ENCODE measurements around the gene WNK2. TPM values are rescaled to one million over a fixed set of nuclear protein-coding genes. Genes with fewer than 3 reads are reported as not detected.

Gene WNK2
- total and polyA plus RNA-seq, 9 donors, result 7.4 to 20.7 (median 14.9) TPM

DNA sequence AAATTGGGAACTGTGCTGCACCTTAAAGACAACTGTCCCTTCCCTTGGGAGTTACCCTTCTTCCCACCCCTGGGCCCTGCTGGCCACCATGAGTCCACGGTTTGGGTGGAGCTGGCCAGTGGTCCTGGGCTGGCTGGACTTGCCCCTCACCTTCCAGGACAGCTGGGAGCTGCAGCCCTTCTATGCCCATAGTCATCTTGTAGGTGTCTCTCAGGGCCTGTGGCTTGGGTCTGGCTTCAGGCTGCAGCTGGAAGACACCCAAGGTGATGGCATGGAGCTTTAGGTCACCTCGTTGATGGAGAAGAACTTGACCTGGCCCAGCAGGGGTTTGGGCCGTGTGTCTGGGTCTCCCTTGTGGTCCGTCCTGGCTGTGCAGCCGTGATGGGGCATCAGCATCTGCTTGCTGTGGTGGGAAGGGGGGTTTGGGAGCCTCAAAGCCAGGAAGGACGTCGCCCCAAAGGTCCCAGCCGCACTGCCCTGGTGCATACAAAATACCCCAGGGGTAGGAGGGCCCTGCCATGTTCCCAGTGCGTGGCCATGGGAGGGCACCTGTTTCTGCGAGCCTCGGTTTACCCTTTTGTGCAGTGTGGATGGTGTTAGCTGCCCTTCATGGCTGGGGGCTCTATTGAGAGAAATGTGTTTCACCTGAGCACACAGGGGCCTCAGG lies 8.9 kb downstream of the WNK2 start:
- H3K27me3 ChIP-seq (ENCODE audit: control insufficient read depth, insufficient read depth, low read length), result peaks cover 6% of the 10 kb centered on the region
- no peak overlapping the region for H3K4me3 ChIP-seq (ENCODE audit: low read length)
- H3K9me3 ChIP-seq (replicated peaks; ENCODE audit: control insufficient read depth, low read depth, low read length), result peaks cover 2% of the 10 kb centered on the region
- no peak for DNase-seq
- WGBS (ENCODE audit: insufficient coverage), result 81% methylated on average over 6 of the region's 11 CpGs
- H3K36me3 ChIP-seq (ENCODE audit: control insufficient read depth, insufficient read depth, low read length), result no peaks in the 10 kb centered on the region
- H3K27ac ChIP-seq (ENCODE audit: low read length), result no peak overlapping the region
- H3K4me1 ChIP-seq (ENCODE audit: control insufficient read depth, insufficient read depth, low read length), result peaks cover 25% of the 10 kb centered on the region

DNA sequence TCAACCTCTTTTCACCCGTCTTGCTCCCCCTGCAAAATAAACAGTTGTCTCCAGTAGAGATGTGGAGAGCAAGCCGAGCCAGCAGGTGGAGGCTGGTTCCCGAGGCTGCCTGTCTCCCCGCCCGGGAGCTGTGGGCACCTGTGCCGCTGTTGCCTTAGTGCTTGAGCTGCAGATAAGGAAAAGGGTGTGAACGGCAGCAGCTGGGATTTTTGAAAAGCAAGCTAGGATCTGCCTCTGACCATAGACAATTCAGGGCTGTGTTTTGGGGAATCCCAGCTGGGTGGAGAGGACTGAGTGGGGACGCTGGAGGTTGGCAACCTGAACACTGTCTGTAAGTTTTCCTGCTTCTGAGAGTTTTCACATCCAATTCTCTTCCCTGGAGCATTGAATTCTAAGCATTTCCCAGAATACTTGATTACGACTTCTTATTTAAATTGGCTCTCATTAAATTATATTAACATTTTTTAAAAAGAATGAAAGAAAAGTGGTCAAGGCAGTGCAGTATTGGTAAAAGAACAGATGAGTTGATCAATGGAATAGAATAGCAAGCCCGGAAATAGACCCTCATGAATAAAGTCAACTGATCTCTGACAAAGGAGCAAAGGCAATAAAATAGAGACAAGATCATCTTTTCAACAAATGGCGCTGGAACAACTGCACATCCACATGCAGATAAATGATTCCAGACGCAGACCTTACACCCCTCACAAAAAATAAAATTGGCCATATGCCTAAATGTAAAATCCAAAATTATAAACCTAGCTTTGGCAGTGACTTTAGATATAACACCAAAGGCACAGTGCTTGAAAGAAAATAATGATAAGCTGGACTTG lies 9.7 kb downstream of the WNK2 start:
- WGBS (ENCODE audit: insufficient coverage), result 34% methylated on average over 9 of the region's 12 CpGs
- H3K27ac ChIP-seq (ENCODE audit: low read length), result peak overlapping the region; percentile 65
- peak; percentile 81 for DNase-seq
- no peaks in the 10 kb centered on the region for H3K36me3 ChIP-seq (ENCODE audit: control insufficient read depth, insufficient read depth, low read length)
- H3K4me1 ChIP-seq (ENCODE audit: control insufficient read depth, insufficient read depth, low read length), result peaks cover 30% of the 10 kb centered on the region
- peaks cover 6% of the 10 kb centered on the region for H3K27me3 ChIP-seq (ENCODE audit: control insufficient read depth, insufficient read depth, low read length)
- H3K4me3 ChIP-seq (ENCODE audit: low read length), result no peak overlapping the region
- peaks cover 2% of the 10 kb centered on the region for H3K9me3 ChIP-seq (replicated peaks; ENCODE audit: control insufficient read depth, low read depth, low read length)

DNA sequence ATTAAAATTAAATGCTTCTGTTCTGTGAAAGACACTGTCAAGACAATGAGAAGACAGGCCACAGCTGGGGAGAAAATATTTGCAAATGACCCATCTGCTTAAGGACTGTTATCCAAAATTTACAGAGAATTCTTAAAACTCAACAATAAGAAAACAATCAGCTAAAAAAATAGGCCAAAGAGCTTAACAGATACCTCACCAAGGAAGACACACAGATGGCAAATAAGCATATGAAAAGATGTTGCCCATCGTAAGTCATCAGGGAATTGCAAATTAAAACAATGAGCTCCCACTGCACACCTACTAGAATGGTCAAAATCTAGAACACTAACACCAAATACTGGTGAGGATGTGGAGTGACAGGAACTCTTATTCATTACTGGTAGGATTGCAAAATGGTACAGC lies 10.3 kb downstream of the WNK2 start:
- WGBS (ENCODE audit: insufficient coverage), result no CpG with 5 or more reads among the region's 1 CpG
- no peaks in the 10 kb centered on the region for H3K36me3 ChIP-seq (ENCODE audit: control insufficient read depth, insufficient read depth, low read length)
- H3K27me3 ChIP-seq (ENCODE audit: control insufficient read depth, insufficient read depth, low read length), result peaks cover 4% of the 10 kb centered on the region
- no peak overlapping the region for H3K4me3 ChIP-seq (ENCODE audit: low read length)
- H3K4me1 ChIP-seq (ENCODE audit: control insufficient read depth, insufficient read depth, low read length), result peaks cover 29% of the 10 kb centered on the region
- H3K9me3 ChIP-seq (replicated peaks; ENCODE audit: control insufficient read depth, low read depth, low read length), result peaks cover 2% of the 10 kb centered on the region
- H3K27ac ChIP-seq (ENCODE audit: low read length), result no peak overlapping the region
- peak; percentile 76 for DNase-seq

DNA sequence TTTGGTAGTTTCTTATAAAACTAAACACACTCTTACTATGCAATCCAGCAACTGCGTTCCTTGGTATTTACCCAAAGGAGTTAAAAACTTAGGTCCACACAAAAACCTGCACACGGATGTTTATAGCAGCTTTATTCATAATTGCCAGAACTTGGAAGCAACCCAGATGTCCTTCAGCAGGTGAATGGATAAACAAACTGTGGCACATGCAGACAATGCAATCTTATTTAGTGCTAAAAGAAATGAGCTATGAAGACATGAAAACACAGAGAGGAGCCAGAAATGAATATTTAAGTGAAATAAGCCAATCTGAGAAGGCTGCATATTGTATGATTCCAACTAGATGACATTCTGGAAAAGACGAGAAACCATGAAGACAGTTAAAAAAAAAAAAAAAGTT lies 10.7 kb downstream of the WNK2 start:
- peaks cover 4% of the 10 kb centered on the region for H3K27me3 ChIP-seq (ENCODE audit: control insufficient read depth, insufficient read depth, low read length)
- H3K9me3 ChIP-seq (replicated peaks; ENCODE audit: control insufficient read depth, low read depth, low read length), result peaks cover 2% of the 10 kb centered on the region
- no peak for DNase-seq
- no peak overlapping the region for H3K4me3 ChIP-seq (ENCODE audit: low read length)
- H3K4me1 ChIP-seq (ENCODE audit: control insufficient read depth, insufficient read depth, low read length), result peaks cover 29% of the 10 kb centered on the region
- H3K27ac ChIP-seq (ENCODE audit: low read length), result no peak overlapping the region
- WGBS (ENCODE audit: insufficient coverage), result 14% methylated on average over 1 of the region's 3 CpGs
- H3K36me3 ChIP-seq (ENCODE audit: control insufficient read depth, insufficient read depth, low read length), result no peaks in the 10 kb centered on the region

DNA sequence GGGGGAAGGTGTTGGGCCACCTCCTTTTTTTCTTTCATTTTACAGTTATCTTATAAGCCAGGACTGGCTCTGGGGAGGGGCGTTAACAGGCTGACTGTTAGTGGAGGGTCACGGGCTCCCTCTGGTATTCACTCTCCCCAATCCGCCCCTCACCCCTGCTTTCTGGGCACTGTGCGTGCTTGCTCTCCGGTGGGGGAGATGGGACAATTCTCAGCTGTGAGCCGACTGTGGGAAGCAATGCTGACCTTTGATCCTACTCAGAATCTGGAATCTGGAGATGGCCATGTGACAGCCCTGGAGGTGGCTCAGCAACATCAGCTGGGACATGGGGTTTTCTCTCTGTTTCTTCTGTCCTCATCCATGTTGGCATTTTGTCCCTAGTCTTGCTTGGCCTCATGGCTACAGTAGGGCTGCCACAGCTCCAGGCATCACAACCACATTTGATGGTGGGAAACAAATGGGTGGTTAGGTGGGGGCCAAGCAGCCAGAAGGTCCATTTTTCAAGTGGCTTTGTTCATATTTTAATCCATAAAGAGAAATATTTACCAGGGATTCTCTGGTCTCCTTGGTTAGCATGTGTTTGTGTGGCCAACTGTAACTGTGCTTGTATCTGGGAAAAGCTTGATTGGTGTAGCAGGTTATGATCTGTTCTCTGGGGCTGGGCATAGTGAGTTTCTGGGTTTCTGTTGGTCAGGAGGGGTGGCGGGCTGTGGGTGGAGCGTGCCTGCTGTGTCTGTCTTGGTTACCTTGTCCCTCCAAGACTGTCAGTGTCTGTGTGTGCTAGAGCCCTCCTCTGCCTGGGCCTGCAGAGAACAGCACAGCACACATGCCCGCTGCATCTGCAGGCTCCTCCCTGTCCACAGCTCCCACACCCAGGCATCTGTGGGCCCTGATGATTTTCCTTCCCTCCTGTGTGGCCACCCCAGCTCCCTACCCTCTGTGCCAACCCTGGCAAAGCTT lies 12.4 kb downstream of the WNK2 start:
- no peaks in the 10 kb centered on the region for H3K27me3 ChIP-seq (ENCODE audit: control insufficient read depth, insufficient read depth, low read length)
- WGBS (ENCODE audit: insufficient coverage), result 83% methylated on average over 2 of the region's 9 CpGs
- H3K4me1 ChIP-seq (ENCODE audit: control insufficient read depth, insufficient read depth, low read length), result peaks cover 34% of the 10 kb centered on the region
- H3K36me3 ChIP-seq (ENCODE audit: control insufficient read depth, insufficient read depth, low read length), result no peaks in the 10 kb centered on the region
- peaks cover 2% of the 10 kb centered on the region for H3K9me3 ChIP-seq (replicated peaks; ENCODE audit: control insufficient read depth, low read depth, low read length)
- H3K4me3 ChIP-seq (ENCODE audit: low read length), result no peak overlapping the region
- no peak for DNase-seq
- no peak overlapping the region for H3K27ac ChIP-seq (ENCODE audit: low read length)

DNA sequence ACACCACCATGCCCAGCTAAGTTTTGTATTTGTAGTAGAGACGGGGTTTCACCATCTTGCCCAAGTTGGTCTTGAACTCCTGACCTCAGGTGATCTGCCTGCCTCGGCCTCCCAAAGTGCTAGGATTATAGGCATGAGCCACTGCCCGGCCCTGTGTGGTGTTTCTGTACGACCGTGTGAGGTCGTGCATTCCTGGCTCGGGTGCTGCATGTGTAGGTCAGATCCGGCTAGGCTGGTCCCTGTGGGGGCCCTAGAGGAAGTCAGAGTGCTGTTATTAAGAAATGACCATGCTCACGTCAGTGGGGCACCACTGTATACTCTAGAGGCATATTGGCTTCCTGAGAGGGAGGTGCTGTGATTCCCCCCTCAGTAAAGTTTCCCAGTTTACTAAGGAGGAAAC lies 13.7 kb downstream of the WNK2 start:
- no peaks in the 10 kb centered on the region for H3K36me3 ChIP-seq (ENCODE audit: control insufficient read depth, insufficient read depth, low read length)
- whole genome bisulfite sequencing (ENCODE audit: insufficient coverage), result 57% methylated on average over 9 of the region's 9 CpGs
- H3K27ac ChIP-seq (ENCODE audit: low read length), result no peak overlapping the region
- H3K4me3 ChIP-seq (ENCODE audit: low read length), result no peak overlapping the region
- DNase-seq, result no peak
- peaks cover 43% of the 10 kb centered on the region for H3K4me1 ChIP-seq (ENCODE audit: control insufficient read depth, insufficient read depth, low read length)
- no peaks in the 10 kb centered on the region for H3K27me3 ChIP-seq (ENCODE audit: control insufficient read depth, insufficient read depth, low read length)
- peaks cover 2% of the 10 kb centered on the region for H3K9me3 ChIP-seq (replicated peaks; ENCODE audit: control insufficient read depth, low read depth, low read length)

DNA sequence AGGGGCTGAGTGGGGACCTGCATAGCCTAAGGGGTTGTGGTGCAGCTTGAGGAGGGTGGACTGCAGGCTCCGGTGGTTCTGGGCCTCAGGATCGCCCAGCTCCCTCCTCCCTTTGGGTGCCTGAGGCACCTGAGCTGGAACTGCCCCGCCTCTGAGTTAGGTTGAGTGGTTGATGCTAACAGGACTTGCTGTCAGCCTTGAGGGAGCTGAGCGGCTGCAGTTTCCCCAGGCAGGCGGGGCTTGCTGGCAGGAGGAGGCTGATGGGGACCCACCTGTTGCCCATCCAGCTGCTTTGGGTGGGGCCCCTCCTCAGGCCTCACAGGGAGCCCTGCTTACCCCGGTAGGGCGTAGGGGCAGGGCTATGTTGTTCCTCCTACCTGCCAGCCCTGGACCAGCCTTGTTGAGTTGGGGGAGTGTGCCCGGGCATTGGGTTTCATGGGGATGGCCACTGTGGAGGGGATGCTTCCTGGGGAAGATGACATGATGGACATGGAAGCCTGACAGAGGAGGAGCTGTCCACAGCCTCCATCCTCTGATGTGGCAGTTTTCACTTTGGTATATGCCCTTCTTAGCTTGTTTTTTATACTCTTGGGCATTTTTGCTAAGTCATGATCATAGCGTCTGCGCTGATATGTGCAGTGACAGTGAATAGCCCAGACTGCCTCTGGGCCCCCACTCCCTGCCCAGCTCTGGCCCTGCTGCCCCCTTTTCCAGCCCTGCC lies 14.3 kb downstream of the WNK2 start:
- no peaks in the 10 kb centered on the region for H3K36me3 ChIP-seq (ENCODE audit: control insufficient read depth, insufficient read depth, low read length)
- H3K4me1 ChIP-seq (ENCODE audit: control insufficient read depth, insufficient read depth, low read length), result peaks cover 43% of the 10 kb centered on the region
- peaks cover 2% of the 10 kb centered on the region for H3K9me3 ChIP-seq (replicated peaks; ENCODE audit: control insufficient read depth, low read depth, low read length)
- no peaks in the 10 kb centered on the region for H3K27me3 ChIP-seq (ENCODE audit: control insufficient read depth, insufficient read depth, low read length)
- no peak overlapping the region for H3K4me3 ChIP-seq (ENCODE audit: low read length)
- H3K27ac ChIP-seq (ENCODE audit: low read length), result no peak overlapping the region
- WGBS (ENCODE audit: insufficient coverage), result 84% methylated on average over 7 of the region's 10 CpGs
- peak; percentile 32 for DNase-seq

DNA sequence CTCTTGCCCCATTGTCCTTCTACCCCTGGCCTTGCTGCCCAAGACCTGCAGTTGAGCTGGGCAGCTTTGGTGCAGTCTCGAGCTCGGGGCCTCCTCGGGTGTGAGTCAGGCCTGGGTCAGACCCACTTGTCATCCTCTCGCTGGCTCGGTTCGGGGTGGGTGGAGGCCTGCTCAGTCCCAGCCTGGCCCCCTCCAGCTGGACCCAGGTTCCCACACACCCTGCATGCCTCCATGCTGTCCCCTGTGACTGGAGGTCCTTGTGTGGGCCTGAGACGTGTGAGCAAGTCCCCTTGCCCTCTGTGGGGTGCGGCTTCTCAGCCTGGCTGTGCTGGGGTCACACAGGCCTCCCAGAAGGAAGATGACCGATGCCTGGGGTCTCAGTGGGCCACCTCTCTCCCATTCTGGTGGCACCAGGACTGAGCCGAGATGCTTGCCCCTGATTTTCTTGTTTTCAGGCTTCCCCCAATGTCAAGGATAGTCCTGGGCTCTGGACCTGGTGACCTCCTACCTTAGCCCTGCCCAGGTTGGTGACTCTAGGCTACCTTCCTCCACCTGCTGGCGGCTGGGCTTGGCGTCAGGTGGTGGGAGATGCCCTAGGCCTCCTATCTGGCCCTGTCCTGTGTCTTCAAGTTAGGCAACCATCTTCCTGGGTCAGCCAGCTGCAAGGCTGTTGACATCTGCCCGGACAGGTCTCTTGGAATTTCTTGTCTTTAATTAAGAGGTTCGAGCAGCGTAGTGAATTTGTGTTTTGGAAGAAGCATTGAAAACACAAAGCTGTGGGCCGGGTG lies 15.1 kb downstream of the WNK2 start:
- DNase-seq, result no peak
- Histone ChIP-seq H3K4me1 (ENCODE audit: control insufficient read depth, insufficient read depth, low read length) (peaks cover 45% of the 10 kb centered on the region), H3K27ac (ENCODE audit: low read length) (no peak overlapping the region), H3K9me3 (replicated peaks; ENCODE audit: control insufficient read depth, low read depth, low read length) (peaks cover 2% of the 10 kb centered on the region), H3K36me3 (ENCODE audit: control insufficient read depth, insufficient read depth, low read length) (no peaks in the 10 kb centered on the region), H3K4me3 (ENCODE audit: low read length) (no peak overlapping the region), H3K27me3 (ENCODE audit: control insufficient read depth, insufficient read depth, low read length) (no peaks in the 10 kb centered on the region)
- WGBS (ENCODE audit: insufficient coverage), result 85% methylated on average over 15 of the region's 16 CpGs

DNA sequence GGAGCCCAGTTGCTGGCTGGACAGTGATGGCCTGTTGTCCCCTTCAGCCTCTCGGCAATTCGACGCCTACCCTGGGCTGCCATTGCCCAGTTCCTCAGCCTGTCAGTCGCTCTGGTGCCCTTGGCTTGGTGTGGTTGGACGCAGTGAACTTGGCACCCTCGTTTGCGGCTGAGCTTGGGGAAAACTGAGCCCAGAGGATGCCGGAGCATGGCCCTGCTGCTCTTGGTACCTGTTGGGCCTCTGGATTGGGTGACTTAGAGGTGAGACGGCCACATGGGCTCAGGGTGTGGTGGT lies 16.5 kb downstream of the WNK2 start:
- Histone ChIP-seq H3K4me1 (ENCODE audit: control insufficient read depth, insufficient read depth, low read length) (peaks cover 58% of the 10 kb centered on the region), H3K9me3 (replicated peaks; ENCODE audit: control insufficient read depth, low read depth, low read length) (peaks cover 2% of the 10 kb centered on the region), H3K27me3 (ENCODE audit: control insufficient read depth, insufficient read depth, low read length) (peaks cover 2% of the 10 kb centered on the region), H3K36me3 (ENCODE audit: control insufficient read depth, insufficient read depth, low read length) (no peaks in the 10 kb centered on the region), H3K4me3 (ENCODE audit: low read length) (no peak overlapping the region), H3K27ac (ENCODE audit: low read length) (no peak overlapping the region)
- WGBS (ENCODE audit: insufficient coverage), result 91% methylated on average over 9 of the region's 9 CpGs
- DNase-seq, result no peak
